GM21515 (cell line): ENCODE measurements around the gene SIGLEC7.
"Not testable (repeated sequence)": the region's sequence is repeated elsewhere in the genome, so short reads cannot be mapped to it uniquely, and the experiment has no call there.

ENCODE experiments used
- ATAC-seq: cut with Tn5 transposase; IDR thresholded peaks from one replicate; pipeline ENCODE4 v1.9.1; 2021; ENCODE audit not compliant: unreplicated experiment

Gene SIGLEC7

GRCh38 chr19:51137792-51138425 is 4.2 kb upstream of the SIGLEC7 start:
- ATAC-seq: no peak

- no peak for ATAC-seq
These were observed 3.5 kb upstream of the SIGLEC7 start for GRCh38 chr19:51138549-51138979.

GRCh38 chr19:51139299-51140014 is 2.6 kb upstream of the SIGLEC7 start:
- no peak for ATAC-seq

- ATAC-seq: no peak
These were observed 1.7 kb upstream of the SIGLEC7 start for GRCh38 chr19:51140441-51140840.

- ATAC-seq: no peak
These were observed 920 bp upstream of the SIGLEC7 start for GRCh38 chr19:51141181-51141580.

GRCh38 chr19:51142809-51143475 is 841 bp downstream of the SIGLEC7 start:
- not testable (repeated sequence) for ATAC-seq

GRCh38 chr19:51143486-51143885 is 1.4 kb downstream of the SIGLEC7 start:
- ATAC-seq: no peak

- no peak for ATAC-seq
These were observed 2.5 kb downstream of the SIGLEC7 start for GRCh38 chr19:51144482-51145045.

GRCh38 chr19:51145916-51146493 is 3.9 kb downstream of the SIGLEC7 start:
- ATAC-seq: no peak

- ATAC-seq: no peak
These were observed 4.7 kb downstream of the SIGLEC7 start for GRCh38 chr19:51146751-51147150.

GRCh38 chr19:51147663-51148062 is 5.6 kb downstream of the SIGLEC7 start:
- no peak for ATAC-seq

GRCh38 chr19:51148580-51148979 is 6.5 kb downstream of the SIGLEC7 start:
- no peak for ATAC-seq

GRCh38 chr19:51150627-51151026 is 8.5 kb downstream of the SIGLEC7 start:
- no peak for ATAC-seq

GRCh38 chr19:51156710-51157109 is 14.6 kb downstream of the SIGLEC7 start:
- ATAC-seq: no peak

- ATAC-seq: no peak
These were observed 15.2 kb downstream of the SIGLEC7 start for GRCh38 chr19:51157265-51157664.

- no peak for ATAC-seq
These were observed 16.5 kb downstream of the SIGLEC7 start for GRCh38 chr19:51158474-51159129.

GRCh38 chr19:51159656-51160055 is 17.6 kb downstream of the SIGLEC7 start:
- ATAC-seq: no peak

- ATAC-seq: no peak
These were observed 19.2 kb downstream of the SIGLEC7 start for GRCh38 chr19:51161266-51161665.

- no peak for ATAC-seq
These were observed 19.9 kb downstream of the SIGLEC7 start for GRCh38 chr19:51161867-51162496.

GRCh38 chr19:51163257-51163656 is 21.2 kb downstream of the SIGLEC7 start:
- ATAC-seq: no peak
